DND-41 (cell line): ENCODE measurements around the gene NUDT21.

Source experiments
- ATAC-seq: fragments of 200-7000 bp; cut with Tn5 transposase; 3 replicates; pipeline ENCODE4 v1.9.1; 2021; ENCODE audit warnings: low read depth; ENCODE audit not compliant: insufficient read depth
- DNase-seq: peaks from one replicate; pipeline ENCODE4 v3.0.0-alpha.2; 2020
- H2AFZ ChIP-seq: 2 replicates; pipeline ENCODE4 v1.6.0; 2012; ENCODE audit warnings: low read depth, low read length
- H3K27ac ChIP-seq: 2 replicates; pipeline ENCODE4 v1.5.1; 2012; ENCODE audit warnings: low read length, inconsistent platforms
- H3K27me3 ChIP-seq: fragments of 200-600 bp; sonication (generic); 2 replicates; pipeline ENCODE4 v1.6.0; 2012; ENCODE audit warnings: low read length, mild to moderate bottlenecking, inconsistent platforms; ENCODE audit not compliant: insufficient read depth, poor library complexity
- H3K36me3 ChIP-seq: 2 replicates; pipeline ENCODE4 v1.5.1; 2012; ENCODE audit warnings: low read length, inconsistent platforms; ENCODE audit not compliant: insufficient read depth
- H3K4me1 ChIP-seq: 2 replicates; pipeline ENCODE4 v1.5.1; 2012; ENCODE audit warnings: mild to moderate bottlenecking, low read length; ENCODE audit not compliant: insufficient read depth
- H3K4me2 ChIP-seq: 2 replicates; pipeline ENCODE4 v1.6.0; 2012; ENCODE audit warnings: mild to moderate bottlenecking, moderate library complexity, low read length, inconsistent platforms; ENCODE audit not compliant: insufficient read depth
- H3K4me3 ChIP-seq, 2 experiments: fragments of 200-600 bp in 1 of 2; shearing (Covaris generic) in 1 of 2; 2 replicates each; pipeline ENCODE4 v1.5.1; 2012 to 2016; ENCODE audit warnings: inconsistent platforms in 2 of 2, low read length in 2 of 2, mild to moderate bottlenecking in 2 of 2, low read depth in 1 of 2, moderate library complexity in 1 of 2
- H3K79me2 ChIP-seq: 2 replicates; pipeline ENCODE4 v1.6.0; 2012; ENCODE audit warnings: low read length, inconsistent platforms; ENCODE audit not compliant: insufficient read depth
- H3K9ac ChIP-seq: 2 replicates; pipeline ENCODE4 v1.6.0; 2012; ENCODE audit warnings: low read depth, mild to moderate bottlenecking, inconsistent platforms, low read length, moderate library complexity
- H3K9me3 ChIP-seq: 2 replicates; pipeline ENCODE4 v1.5.1; 2012; ENCODE audit warnings: low read length, moderate library complexity, mild to moderate bottlenecking, inconsistent platforms; ENCODE audit not compliant: insufficient read depth, severe bottlenecking
- H4K20me1 ChIP-seq: 2 replicates; pipeline ENCODE4 v1.6.0; 2012; ENCODE audit warnings: low read length; ENCODE audit not compliant: insufficient read depth
- CTCF ChIP-seq: IDR thresholded peaks from 2 replicates; pipeline ENCODE4 v1.5.1; 2012; ENCODE audit warnings: borderline replicate concordance, low read length, moderate library complexity, mild to moderate bottlenecking; ENCODE audit not compliant: poor library complexity, severe bottlenecking; ENCODE audit errors: extremely low read depth
- EZH2 ChIP-seq: IDR thresholded peaks from 3 replicates; pipeline ENCODE4 v1.6.1; 2012; ENCODE audit warnings: borderline replicate concordance, low read depth, mild to moderate bottlenecking, moderate library complexity, low read length, inconsistent platforms; ENCODE audit not compliant: severe bottlenecking

The NUDT21 gene

DNA sequence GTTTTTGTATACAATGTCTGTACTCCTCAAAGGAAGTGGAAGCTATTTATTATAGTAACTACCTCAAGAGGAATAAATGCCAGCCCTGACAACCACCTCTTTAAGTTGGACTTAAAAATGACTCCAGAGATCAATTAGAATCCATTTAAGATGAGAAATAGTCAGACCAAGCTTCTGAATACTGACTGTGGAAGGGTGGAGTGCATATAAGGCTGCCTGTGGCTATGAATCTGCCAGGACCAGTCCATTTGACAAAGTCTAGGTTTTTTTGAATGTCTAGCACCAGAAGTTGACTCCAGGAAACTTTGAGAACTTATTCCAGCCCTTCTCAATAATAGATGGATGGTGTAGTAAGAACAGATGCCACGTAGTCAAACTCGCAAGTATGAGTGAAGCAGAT, 15.2 kb upstream of the NUDT21 start:
- ATAC-seq (no peak), DNase-seq (no peak)
- H3K4me2 ChIP-seq, result no peak overlapping the region
- H3K27ac ChIP-seq, result no peak overlapping the region
- H4K20me1 ChIP-seq, result no peaks in the 10 kb centered on the region
- peaks cover 82% of the 10 kb centered on the region for H3K36me3 ChIP-seq
- no peak for TF ChIP-seq CTCF
- TF ChIP-seq EZH2, result no peak
- H3K4me3 ChIP-seq, result no peak overlapping the region
- H3K9ac ChIP-seq, result no peak overlapping the region
- no peaks in the 10 kb centered on the region for H3K9me3 ChIP-seq
- no peaks in the 10 kb centered on the region for H3K27me3 ChIP-seq
- no peaks in the 10 kb centered on the region for H3K4me1 ChIP-seq
- H3K79me2 ChIP-seq, result no peaks in the 10 kb centered on the region
- no peak overlapping the region for H2AFZ ChIP-seq

- no peak for DNase-seq
- Histone ChIP-seq H3K9me3 (no peaks in the 10 kb centered on the region), H3K27ac (no peak overlapping the region), H2AFZ (no peak overlapping the region), H3K79me2 (no peaks in the 10 kb centered on the region), H3K4me3 (no peak overlapping the region), H3K4me2 (no peak overlapping the region), H3K27me3 (no peaks in the 10 kb centered on the region), H3K4me1 (no peaks in the 10 kb centered on the region), H3K9ac (no peak overlapping the region), H3K36me3 (peaks cover 82% of the 10 kb centered on the region), H4K20me1 (no peaks in the 10 kb centered on the region)
- ATAC-seq, result no peak
- no peak for TF ChIP-seq EZH2
- no peak for TF ChIP-seq CTCF
Observed at GRCh38 chr16:56463153-56463552, 12.0 kb upstream of the NUDT21 start.

GRCh38 chr16:56462064-56462796, 11.1 kb upstream of the NUDT21 start:
- H3K9ac ChIP-seq, result no peak overlapping the region
- H3K4me3 ChIP-seq, result no peak overlapping the region
- no peak overlapping the region for H3K4me2 ChIP-seq
- ATAC-seq, result no peak
- H3K27me3 ChIP-seq, result no peaks in the 10 kb centered on the region
- no peaks in the 10 kb centered on the region for H4K20me1 ChIP-seq
- TF ChIP-seq EZH2 (no peak), CTCF (no peak)
- H3K9me3 ChIP-seq, result no peaks in the 10 kb centered on the region
- no peak for DNase-seq
- H3K27ac ChIP-seq, result no peak overlapping the region
- no peaks in the 10 kb centered on the region for H3K4me1 ChIP-seq
- no peak overlapping the region for H2AFZ ChIP-seq
- peaks cover 80% of the 10 kb centered on the region for H3K36me3 ChIP-seq
- H3K79me2 ChIP-seq, result no peaks in the 10 kb centered on the region
